Omental fat pad (tissue), 4 donors: ENCODE measurements around the gene GUCY1A2. TPM values are rescaled to one million over a fixed set of nuclear protein-coding genes. Genes with fewer than 3 reads are reported as not detected.

Experiments used
- ATAC-seq: fragments of 150-250 bp; one replicate; pipeline ENCODE4 v1.9.1; 2016; ENCODE audit warnings: mild to moderate bottlenecking, moderate library complexity; ENCODE audit not compliant: low FRiP score
- DNase-seq: peaks from one replicate; pipeline ENCODE4 v3.0.0-alpha.2; 2019; ENCODE audit warnings: low spot score
- total RNA-seq, 4 donors: library from RNA; depleted of rRNA; stranded (reverse); fragments of >200 nt; gene quantifications; one replicate each; pipeline ENCODE4 v1.1.0, GENCODE V29; 2016
- TF ChIP-seq, protein P1 (sequence below), 3 donors: fragments of 450-650 bp; IDR thresholded peaks; one replicate each; pipeline ENCODE4 v1.5.1; 2016 to 2017; ENCODE audit warnings: antibody characterized with exemption in 3 of 3, mild to moderate bottlenecking in 3 of 3, moderate library complexity in 2 of 3

Gene GUCY1A2
- total RNA-seq, 4 donors from 2014 or later = 2.8 to 26.6 (median 5.1) TPM

- ATAC-seq = no peak
- TF ChIP-seq, protein P1, sequence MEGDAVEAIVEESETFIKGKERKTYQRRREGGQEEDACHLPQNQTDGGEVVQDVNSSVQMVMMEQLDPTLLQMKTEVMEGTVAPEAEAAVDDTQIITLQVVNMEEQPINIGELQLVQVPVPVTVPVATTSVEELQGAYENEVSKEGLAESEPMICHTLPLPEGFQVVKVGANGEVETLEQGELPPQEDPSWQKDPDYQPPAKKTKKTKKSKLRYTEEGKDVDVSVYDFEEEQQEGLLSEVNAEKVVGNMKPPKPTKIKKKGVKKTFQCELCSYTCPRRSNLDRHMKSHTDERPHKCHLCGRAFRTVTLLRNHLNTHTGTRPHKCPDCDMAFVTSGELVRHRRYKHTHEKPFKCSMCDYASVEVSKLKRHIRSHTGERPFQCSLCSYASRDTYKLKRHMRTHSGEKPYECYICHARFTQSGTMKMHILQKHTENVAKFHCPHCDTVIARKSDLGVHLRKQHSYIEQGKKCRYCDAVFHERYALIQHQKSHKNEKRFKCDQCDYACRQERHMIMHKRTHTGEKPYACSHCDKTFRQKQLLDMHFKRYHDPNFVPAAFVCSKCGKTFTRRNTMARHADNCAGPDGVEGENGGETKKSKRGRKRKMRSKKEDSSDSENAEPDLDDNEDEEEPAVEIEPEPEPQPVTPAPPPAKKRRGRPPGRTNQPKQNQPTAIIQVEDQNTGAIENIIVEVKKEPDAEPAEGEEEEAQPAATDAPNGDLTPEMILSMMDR (IDR thresholded peaks at IDR 0.05) = no peak
- DNase-seq = no peak
Measured at GRCh38 chr11:106999196-106999595, 19.1 kb downstream of the GUCY1A2 start.

DNA sequence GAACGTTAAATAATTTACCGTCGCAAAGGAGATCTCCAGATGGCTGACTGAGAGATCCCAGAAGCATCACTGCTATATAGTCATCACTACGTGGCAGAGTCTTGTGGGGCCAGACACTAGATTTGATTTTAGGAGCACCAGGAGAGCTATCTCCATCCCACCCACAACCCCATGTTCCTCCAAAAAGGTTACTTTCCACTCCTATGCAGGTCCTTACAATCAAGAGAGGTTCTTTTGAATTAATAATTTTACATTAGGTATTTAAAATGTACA lies 19.4 kb downstream of the GUCY1A2 start:
- no peak for ATAC-seq
- TF ChIP-seq, protein P1 (IDR thresholded peaks at IDR 0.05) = no peak

GRCh38 chr11:106998116-106998915 lies 20.0 kb downstream of the GUCY1A2 start:
- TF ChIP-seq, protein P1 (IDR thresholded peaks at IDR 0.05) = no peak
- no peak for DNase-seq
- ATAC-seq = no peak

More for the DNA sequence above, 19.4 kb downstream of the GUCY1A2 start:
- no peak for DNase-seq

- ATAC-seq (no peak), DNase-seq (no peak)
- TF ChIP-seq, protein P1 (IDR thresholded peaks at IDR 0.05) = no peak
Measured at GRCh38 chr11:106997227-106997626, 21.0 kb downstream of the GUCY1A2 start.

- DNase-seq (no peak), ATAC-seq (no peak)
- TF ChIP-seq, protein P1 (IDR thresholded peaks at IDR 0.05) = no peak
Measured at GRCh38 chr11:106996691-106997090, 21.6 kb downstream of the GUCY1A2 start.

DNA sequence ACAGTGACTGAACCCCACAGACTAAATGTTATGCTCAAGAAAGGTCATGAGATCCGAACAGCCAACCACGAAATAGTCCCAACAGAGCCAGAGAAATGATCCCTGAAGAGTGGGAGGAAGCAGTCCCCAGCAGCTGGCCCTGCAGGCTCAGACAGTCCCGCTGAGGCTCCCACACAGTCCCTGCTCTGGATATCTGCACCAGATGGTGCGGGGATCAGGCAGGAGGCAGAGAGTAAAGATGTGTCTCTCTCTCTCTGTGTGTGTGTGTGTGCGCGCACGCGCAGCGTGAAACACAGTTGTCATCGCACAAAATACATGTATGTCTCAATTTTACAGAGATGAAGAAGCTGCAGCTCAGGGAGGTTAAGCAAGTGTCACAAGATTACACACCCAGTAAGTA lies 27.9 kb downstream of the GUCY1A2 start:
- DNase-seq = no peak
- TF ChIP-seq, protein P1 (IDR thresholded peaks at IDR 0.05) = no peak
- ATAC-seq = no peak

DNA sequence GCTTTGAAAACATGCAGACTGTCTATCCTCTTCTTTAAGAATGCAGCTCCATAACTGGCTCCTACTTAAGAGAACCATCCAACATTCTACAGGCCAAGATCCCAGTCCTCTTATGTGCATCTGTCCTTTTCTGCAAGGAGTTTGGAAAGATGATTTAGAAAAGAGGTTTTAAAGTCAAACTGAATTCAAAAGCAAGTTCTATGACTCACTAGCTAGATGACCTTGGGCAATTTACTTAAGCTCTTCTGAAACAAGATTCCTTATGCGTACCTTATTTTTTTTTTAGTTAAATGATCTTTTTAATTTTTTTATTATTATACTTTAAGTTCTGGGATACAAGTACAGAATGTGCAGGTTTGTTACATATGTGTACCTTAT lies 29.2 kb downstream of the GUCY1A2 start:
- no peak for DNase-seq
- TF ChIP-seq, protein P1 (IDR thresholded peaks at IDR 0.05) = no peak
- no peak for ATAC-seq
